GM12801 (cell line): ENCODE results near the gene AKR1B1.

Experiments used
- TF ChIP-seq, protein P1 (sequence below): IDR thresholded peaks from one replicate; pipeline ENCODE4 v1.5.1; 2011; ENCODE audit warnings: control low read depth; ENCODE audit not compliant: insufficient read length; ENCODE audit errors: extremely low read depth

AKR1B1 gene

DNA sequence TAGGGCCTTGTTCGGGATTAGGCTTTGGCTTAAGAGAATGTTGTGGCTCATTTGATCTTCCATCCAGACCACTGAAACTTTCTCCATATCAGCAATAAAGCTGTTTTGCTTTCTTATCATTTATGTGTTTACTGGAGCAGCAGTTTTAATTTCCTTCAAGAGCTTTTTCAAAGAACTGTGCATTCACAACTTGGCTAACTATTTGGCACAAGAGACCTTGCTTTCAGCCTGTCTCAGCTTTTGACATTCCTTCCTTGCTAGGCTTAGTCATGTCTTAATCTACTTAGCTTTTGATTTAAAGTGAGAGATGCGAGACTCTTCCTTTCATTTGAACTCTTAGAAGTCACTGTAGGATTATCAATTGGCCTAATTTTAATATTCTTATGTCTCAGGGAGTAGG, 19.1 kb upstream of the AKR1B1 start:
- TF ChIP-seq, protein P1, sequence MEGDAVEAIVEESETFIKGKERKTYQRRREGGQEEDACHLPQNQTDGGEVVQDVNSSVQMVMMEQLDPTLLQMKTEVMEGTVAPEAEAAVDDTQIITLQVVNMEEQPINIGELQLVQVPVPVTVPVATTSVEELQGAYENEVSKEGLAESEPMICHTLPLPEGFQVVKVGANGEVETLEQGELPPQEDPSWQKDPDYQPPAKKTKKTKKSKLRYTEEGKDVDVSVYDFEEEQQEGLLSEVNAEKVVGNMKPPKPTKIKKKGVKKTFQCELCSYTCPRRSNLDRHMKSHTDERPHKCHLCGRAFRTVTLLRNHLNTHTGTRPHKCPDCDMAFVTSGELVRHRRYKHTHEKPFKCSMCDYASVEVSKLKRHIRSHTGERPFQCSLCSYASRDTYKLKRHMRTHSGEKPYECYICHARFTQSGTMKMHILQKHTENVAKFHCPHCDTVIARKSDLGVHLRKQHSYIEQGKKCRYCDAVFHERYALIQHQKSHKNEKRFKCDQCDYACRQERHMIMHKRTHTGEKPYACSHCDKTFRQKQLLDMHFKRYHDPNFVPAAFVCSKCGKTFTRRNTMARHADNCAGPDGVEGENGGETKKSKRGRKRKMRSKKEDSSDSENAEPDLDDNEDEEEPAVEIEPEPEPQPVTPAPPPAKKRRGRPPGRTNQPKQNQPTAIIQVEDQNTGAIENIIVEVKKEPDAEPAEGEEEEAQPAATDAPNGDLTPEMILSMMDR, result no peak

GRCh38 chr7:134476044-134476443, 17.1 kb upstream of the AKR1B1 start:
- TF ChIP-seq, protein P1, result no peak

GRCh38 chr7:134474828-134475227, 15.9 kb upstream of the AKR1B1 start:
- TF ChIP-seq, protein P1, result no peak

DNA sequence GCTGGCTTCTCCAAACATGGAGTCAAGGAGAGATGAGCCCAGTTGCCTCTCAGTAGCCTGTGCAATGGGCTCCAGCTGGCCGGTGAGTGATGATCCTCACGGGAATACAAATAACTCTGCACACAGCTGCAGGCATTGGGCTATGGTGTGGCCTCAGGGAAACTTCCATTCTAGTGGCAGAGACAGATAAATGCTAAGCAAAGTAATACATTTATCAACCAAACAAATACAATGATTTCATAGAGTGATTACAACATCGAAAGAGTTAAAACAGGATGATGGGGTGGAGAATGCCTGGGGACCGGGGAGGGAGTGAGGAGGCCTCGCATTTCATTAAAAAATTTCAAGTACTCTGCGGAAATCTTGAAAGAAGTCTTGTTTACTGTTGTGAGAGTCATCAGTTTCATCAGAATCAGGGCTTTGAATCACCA, 15.0 kb upstream of the AKR1B1 start:
- TF ChIP-seq, protein P1, result no peak

DNA sequence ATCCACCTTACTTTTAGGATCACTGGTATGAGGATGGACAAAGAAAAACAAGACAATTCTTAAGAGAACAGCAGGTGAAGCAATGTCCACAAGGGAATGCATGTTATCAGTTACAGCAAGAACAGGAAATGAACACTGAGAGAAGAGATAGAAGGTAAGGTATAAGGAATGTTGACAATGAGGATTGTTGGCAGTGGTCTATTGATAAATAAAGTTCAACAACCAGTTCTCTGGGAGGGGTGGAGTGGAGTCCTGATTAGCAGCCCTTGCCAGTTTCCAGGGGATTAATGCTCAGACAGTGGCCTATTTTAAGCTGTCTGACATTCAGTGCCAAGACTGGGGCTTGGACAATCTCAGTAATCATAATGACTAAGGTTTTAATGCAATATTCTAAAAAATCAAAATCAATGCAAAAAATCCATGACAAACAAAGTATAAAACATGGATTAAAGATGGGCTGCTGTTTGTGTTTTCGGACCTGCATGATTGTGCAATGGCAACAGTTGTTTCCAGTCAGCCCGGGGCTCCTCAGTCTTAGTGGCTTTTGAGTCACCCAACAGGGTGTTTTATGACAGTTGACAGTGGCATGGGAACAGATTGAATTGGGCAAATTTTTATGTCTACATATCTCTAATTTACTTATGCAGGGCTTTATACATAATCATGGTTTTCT, 13.8 kb upstream of the AKR1B1 start:
- TF ChIP-seq, protein P1, result no peak

DNA sequence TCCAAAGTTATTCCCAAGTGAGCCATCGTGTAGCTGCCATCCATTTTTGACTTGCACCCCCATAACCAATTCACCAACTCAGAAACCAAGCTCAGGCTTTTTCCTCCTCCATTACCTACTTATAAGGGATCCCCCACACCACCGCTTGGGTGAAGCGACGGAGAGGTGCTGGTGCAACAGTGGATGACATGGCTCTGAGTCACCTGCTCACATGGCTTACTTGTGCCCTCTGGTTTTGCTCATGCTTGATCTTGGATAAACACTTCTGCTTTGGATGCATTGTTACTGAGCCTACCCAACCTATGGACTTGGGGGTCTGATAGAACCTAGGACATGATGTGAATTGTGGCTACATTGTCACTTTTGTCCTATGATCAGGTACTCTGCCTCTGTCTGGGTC, 12.0 kb upstream of the AKR1B1 start:
- TF ChIP-seq, protein P1, result no peak

- TF ChIP-seq, protein P1, result no peak
Observed at GRCh38 chr7:134469622-134470021, 10.7 kb upstream of the AKR1B1 start.
